Hippocampal formation (tissue), 2 donors: ENCODE results near the gene SDF2L1.
A peak's percentile ranks its signal among the peaks of the same experiment; 100 is the strongest.
"Not testable (repeated sequence)": the region's sequence is repeated elsewhere in the genome, so short reads cannot be mapped to it uniquely, and the experiment has no call there.

Source experiments
- DNase-seq, 2 donors: peaks; one replicate each; lab custom pipeline; 2025; lab: John Stamatoyannopoulos, UW

SDF2L1 gene

GRCh38 chr22:21641789-21642583 lies at the start of gene SDF2L1:
Gene SDF2L1, plus strand, starts transcription at chr22:21642302. Its CDS starts 35 bp downstream, at chr22:21642337.
- peak; percentile 97 to 98 for DNase-seq

GRCh38 chr22:21592422-21592821 lies 49.7 kb upstream of the SDF2L1 start:
- DNase-seq, result no peak

- DNase-seq, result no peak
Measured at GRCh38 chr22:21593406-21594232, 48.5 kb upstream of the SDF2L1 start.

- DNase-seq, result peak in 1 of 2 donors; percentile 32
Measured at GRCh38 chr22:21594865-21595452, 47.1 kb upstream of the SDF2L1 start.

GRCh38 chr22:21596356-21597135 lies 45.6 kb upstream of the SDF2L1 start:
- not testable (repeated sequence) for DNase-seq

- DNase-seq, result no peak
Measured at GRCh38 chr22:21598302-21598701, 43.8 kb upstream of the SDF2L1 start.

- no peak for DNase-seq
Measured at GRCh38 chr22:21599053-21599893, 42.8 kb upstream of the SDF2L1 start.

- DNase-seq, result no peak
Measured at GRCh38 chr22:21602579-21602978, 39.5 kb upstream of the SDF2L1 start.

- no peak for DNase-seq
Measured at GRCh38 chr22:21603973-21604372, 38.1 kb upstream of the SDF2L1 start.

- no peak for DNase-seq
Measured at GRCh38 chr22:21605887-21606564, 36.1 kb upstream of the SDF2L1 start.

- no peak for DNase-seq
Measured at GRCh38 chr22:21606775-21607174, 35.3 kb upstream of the SDF2L1 start.

- not testable (repeated sequence) for DNase-seq
Measured at GRCh38 chr22:21609556-21610157, 32.4 kb upstream of the SDF2L1 start.

- DNase-seq, result no peak
Measured at GRCh38 chr22:21611210-21611977, 30.7 kb upstream of the SDF2L1 start.

GRCh38 chr22:21612858-21613257 lies 29.2 kb upstream of the SDF2L1 start:
- no peak for DNase-seq

- DNase-seq, result no peak
Measured at GRCh38 chr22:21613553-21614233, 28.4 kb upstream of the SDF2L1 start.

GRCh38 chr22:21615731-21616130 lies 26.4 kb upstream of the SDF2L1 start:
- DNase-seq, result no peak

- not testable (repeated sequence) for DNase-seq
Measured at GRCh38 chr22:21617337-21617736, 24.8 kb upstream of the SDF2L1 start.

GRCh38 chr22:21621025-21621424 lies 21.1 kb upstream of the SDF2L1 start:
- DNase-seq, result no peak
